ENCODE results near the gene PPM1B. TPM values are rescaled to one million over a fixed set of nuclear protein-coding genes. Genes with fewer than 3 reads are reported as not detected.
"Not testable (repeated sequence)": the region's sequence is repeated elsewhere in the genome, so short reads cannot be mapped to it uniquely, and the experiment has no call there.

PPM1B gene
- total RNA-seq, 1 donor from 2014 or later, result 66.8 TPM

DNA sequence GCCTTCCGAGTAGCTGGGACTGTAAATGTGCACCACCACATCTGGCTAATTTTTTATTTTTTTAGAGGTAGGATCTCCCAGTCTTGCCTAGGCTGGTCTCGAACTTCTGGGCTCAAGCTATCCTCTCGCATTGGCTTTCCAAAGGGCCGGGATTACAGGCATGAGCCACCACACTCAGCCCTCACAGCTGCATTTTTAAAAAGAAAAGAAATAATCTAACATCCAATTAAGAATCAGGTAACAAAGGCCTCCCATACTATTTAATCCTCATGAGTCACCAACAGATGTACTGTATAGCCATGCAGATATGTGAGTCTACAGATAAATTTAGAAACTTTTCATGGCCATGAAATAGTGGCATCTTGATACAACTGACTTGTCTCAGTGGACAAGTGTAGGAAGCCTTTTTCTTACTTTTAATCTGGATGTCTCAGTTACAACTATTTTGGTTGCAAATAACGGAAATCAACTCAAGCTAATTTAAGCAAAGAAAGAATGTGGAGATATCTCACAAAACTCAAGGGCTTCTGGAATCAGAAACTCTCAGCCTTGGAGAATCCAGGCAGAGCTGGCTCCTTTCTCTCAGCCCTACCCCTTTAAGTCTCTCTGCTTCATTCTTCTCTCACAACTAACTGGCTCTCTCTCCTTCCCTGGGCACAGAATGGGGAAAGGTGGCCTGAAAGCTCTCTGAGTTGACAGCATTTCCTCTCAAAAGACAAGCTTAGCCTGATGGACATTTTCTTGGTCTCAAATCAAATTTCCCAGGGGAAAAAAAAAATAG, 12.8 kb upstream of the PPM1B start:
- DNase-seq (ENCODE audit: low spot score), result no peak

DNA sequence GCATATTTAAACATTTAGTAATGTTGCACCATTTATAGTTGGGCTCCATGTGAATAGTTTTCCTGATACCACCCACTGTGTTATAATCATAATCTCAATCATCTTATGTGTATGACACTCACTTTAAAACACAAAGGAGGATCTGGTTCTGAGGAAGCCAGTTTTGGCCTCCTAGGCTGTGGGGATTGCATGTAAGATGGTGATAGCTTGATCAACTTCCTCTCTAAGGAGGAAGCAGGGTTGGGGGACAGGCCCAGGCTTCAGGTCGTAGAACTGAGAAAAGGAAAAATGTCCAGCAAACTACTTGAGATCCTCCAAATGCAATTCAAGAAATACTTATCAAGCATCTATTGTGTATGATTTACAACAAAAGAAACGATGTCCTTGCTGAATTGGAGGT, 4.9 kb upstream of the PPM1B start:
- DNase-seq (ENCODE audit: low spot score), result no peak

DNA sequence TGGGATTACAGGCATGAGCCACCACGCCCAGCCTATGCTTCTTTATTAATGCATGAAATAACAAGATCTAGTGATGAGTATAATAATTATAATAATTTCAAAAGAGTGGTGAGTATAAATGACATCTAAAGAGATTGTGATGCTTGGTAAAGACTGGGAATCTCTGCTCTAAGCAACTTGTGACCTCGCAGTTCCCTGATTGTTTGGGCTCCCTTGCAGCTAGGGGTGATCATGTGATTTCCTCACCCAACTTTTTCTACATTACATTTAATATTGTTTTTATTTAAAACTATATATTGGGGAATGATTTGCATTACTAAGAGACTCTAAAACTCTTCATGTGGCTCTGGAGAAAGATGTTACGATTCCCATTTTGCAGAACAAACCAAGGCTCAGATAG, 4.1 kb upstream of the PPM1B start:
- DNase-seq (ENCODE audit: low spot score), result no peak

DNA sequence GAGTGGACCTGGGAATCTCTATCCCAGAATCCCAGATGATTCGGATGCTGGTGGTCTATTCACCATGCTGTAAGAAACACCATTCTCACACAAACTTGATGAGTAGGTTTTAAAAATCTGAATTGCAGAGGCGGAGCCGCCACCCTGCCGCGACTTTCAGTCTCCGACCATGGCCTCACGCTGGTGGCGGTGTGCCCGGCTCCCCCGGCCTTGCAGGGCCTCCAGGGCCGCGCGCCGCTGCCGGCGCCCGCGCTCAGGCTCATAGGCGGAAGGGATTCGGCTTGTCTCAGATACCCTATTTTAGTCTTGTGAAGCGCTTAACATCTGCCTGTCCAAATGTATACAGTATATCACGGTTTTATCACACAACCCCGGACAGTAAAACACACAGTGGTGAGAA, 2.6 kb upstream of the PPM1B start:
- no peak for DNase-seq (ENCODE audit: low spot score)

DNA sequence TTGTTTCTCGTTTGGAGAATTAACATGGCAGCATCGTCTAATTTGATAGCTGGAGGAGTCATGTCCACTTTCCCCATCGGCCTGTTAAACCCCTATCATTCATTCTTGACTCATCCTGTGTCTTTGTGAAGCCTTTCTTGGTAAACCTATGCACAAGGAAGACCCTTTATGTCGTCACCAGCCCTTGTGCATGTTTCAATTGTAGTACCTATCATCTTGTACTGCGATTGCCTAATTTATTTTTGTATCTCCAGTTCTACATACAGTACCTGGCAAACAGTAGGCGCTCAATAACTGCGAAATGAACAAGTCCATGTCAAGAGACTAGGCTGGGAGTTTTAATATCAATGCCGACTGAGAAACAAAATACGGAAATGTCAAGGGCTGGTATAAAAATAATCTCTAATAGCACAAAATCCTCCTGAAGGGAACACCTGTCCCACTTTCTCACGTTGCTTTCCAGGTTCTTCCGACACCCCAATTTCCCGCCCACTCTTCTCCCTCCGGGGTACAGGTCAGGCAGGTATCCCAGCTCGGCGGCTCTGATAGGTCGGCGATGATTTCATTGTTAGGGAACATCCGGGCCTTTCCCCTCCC, 1.3 kb upstream of the PPM1B start:
- DNase-seq (ENCODE audit: low spot score), result no peak

DNA sequence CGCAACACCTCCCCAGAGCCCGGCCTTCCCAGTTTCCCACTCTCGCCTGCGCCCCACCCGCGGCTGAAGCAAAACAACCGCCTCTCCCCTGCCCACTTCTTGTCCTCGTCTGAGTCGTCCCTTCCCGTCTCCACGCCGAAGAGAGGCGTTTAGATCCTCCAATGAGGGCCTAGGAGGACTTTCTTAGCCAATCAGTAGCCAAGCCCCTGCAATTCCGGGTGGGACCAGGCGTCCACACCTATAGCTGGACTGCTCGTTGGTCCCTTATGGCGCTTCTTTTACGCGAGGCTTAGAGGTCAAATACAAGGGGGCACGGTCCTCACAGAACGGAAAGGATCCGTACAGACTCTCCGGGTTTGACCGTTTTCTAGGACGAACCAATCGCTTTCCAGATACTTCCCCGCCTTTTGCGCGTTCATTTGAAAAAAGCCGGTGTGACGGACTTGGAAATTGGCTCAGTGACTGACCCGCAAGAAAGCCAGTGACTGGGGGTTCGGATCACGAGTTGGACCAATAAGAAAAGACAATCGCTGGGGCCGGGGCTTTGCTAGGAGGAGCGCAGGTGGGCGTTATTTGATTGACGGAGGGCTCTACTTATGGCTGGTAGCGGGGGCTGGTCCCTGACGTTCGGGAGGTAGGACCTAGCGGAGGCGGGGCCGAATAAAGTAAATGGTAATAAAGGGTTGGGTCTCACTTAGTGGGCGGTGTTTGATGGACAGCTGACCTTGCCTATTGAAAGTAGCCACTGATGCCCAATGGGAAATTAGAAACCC, 581 bp upstream of the PPM1B start:
- peak; percentile 97 for DNase-seq (ENCODE audit: low spot score)

DNA sequence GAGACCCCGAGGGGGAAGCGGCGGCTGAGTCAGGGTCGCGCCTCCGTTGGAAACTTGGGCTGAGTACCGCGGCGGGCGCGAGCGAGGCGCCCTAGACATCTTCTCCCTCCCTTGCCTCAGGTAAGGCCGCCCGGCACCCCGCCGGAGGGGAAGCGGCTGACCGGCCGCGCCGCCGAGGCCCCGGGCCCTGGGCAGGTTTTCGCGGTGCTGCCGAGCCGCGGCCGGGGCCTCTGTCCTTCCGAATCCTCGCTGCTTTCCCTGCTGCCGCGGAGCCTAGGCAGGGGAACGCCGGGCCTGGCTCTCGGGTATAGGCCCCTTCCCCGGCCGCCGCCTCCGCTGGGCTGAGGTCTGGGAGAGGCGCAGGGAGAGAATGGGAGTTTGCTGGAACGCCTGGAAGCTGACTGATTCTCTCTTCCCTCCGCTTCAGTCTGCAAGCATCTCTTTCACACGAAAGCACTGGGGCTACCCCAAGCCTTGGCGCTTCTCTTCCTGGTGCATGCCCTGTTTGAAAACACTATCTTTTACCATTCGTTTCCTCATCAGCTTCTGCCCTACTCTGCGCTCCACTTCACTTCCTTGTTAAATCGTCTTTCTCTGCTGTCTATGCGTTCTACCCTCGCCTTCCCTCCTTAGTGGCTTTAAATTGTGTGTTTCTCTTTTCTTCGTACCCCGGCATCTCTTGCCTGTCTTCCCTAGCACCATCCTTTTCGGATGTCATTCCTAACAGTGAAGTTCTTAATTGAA, 652 bp downstream of the PPM1B start:
- no peak for DNase-seq (ENCODE audit: low spot score)

DNA sequence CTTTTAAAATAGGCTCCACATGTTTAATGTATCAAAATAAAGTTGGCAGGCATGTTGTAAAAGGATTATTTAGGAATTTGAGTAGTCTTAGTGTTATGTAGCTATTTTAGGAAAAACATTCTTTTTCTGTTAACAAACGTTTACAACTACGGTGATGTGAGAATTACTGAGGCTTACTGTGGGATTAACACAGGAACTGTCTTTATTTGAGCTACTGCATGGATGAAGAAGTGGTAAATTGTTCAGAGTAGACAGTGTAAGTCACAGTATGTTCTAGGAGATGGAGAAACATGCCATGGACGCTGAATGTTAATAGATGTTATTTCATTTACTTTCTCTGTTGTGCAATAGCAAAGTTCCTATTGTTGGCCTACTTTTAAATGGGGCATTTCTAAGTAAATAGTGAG, 1.6 kb downstream of the PPM1B start:
- no peak for DNase-seq (ENCODE audit: low spot score)

DNA sequence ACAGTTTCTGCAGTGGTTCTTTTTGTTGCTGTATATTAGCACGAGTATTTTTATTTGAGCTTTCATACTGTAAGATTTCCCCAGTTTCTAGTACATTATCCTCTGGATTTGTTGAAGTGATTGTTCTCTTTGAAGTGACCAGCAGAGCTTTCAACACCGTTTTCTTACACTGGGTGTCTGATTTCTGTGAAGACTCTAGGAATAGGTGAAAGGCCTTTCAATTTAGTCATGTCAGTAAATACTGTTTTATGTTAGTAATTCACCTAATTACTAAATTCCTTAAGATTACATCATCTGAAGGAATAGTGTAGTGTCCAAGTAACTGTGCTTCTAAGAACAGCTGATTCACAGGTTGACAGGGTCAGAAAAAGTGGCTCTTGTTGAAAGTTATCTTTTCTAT, 2.3 kb downstream of the PPM1B start:
- no peak for DNase-seq (ENCODE audit: low spot score)

DNA sequence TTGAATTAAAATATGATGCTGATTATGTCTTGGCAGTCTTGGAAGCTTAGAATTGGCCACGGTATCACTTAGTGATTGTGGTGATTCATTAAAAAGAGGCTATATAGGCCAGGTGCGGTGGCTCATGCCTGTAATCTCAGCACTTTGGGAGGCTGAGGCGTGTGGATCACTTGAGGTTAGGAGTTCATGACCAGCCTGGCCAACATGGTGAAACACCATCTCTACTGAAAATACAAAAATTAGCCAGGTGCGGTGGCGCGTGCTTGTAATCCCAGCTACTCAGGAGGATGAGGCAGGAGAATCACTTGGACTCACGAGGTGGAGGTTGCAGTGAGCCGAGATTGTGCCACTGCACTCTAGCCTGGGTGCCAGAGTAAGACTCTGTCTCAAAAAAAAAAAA, 2.8 kb downstream of the PPM1B start:
- DNase-seq (ENCODE audit: low spot score), result not testable (repeated sequence)

DNA sequence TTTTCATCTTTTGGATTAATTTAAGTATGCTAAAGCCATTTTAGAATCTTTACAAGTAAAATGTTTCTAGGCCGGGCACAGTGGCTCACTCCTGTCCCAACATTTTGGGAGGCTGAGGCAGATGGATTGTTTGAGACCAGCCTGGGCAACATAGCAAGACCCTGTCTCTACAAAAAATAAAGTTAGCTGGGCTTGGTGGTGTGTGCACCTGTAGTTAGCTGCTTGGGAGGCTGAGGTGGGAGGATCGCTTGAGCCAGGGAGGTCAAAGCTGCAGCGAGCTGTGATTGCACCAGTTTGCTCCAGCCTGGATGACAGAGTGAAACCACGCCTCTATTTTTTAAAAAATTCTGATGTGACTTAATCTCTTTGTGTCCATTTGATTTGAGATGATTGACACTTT, 3.9 kb downstream of the PPM1B start:
- DNase-seq (ENCODE audit: low spot score), result no peak

DNA sequence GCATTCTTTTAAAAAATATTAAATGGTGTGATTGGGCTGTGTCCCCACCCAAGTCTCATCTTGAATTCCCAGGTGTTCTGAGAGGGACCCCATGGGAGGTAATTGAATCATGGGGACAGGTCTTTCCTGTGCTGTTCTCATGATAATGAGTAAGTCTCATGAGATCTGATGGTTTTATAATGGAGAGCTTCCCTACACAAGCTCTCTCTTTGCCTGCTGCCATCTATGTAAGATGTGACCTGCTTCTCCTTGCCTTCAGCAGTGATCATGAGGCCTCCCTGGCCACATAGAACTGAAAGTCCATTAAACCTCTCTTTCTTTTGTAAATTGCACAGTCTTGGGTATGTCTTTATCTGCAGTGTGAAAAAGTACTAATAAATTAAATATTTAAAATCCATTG, 10.3 kb downstream of the PPM1B start:
- no peak for DNase-seq (ENCODE audit: low spot score)

DNA sequence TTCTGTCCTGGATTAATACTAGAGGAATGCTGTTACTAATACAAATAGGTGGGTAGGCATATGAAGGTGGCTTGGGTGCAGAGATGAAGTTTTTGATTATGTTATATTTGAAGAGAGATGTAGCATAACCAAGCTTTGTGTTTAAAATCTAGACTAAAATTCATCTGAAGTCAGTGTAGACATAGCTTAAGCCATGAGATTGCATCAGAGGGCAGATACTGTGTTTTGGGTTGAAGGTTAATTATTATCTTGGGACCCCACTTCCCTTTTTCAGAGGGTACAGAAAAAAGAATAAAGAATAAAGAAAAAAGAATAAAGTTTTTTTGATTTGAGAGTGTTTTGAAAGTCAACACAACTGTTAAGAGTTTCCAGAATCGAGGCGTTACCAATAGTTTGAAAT, 13.0 kb downstream of the PPM1B start:
- DNase-seq (ENCODE audit: low spot score), result no peak

DNA sequence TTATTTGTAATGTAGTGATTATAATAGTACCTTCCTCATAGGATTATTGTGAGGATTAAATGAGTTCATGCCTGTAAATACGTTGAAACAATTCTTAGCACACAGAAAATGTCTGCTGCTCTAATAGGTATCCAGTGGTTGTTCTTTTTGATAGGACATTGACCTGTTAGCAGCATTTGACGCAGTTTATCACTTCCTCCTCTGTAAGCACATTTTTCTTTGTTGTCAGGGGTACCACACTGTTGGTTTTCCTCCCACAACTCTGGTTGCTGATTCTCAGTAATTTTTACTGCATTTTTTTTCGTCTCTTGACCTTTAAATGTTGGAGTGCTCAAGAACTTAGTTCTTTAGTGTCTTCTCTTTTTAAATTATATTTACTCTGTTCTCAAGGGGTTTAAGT, 15.4 kb downstream of the PPM1B start:
- no peak for DNase-seq (ENCODE audit: low spot score)

DNA sequence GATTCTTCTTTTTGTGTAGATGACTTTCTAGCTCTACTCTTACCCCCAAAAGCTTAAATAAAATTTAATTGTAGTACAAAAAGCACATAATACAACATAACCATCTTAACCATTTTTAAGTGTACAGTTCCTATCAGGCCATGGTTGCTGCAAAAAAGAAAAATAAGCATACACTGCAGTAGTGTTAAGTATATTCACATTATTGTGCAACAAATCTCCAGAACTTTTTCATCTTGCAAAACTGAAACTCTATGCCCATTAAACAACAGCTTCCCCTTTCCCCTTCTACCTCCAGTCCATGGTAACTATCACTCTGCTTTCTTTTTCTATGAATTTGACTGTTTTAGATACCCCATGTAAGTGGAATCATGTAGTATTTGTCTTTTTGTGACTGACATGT, 18.1 kb downstream of the PPM1B start:
- DNase-seq (ENCODE audit: low spot score), result no peak

DNA sequence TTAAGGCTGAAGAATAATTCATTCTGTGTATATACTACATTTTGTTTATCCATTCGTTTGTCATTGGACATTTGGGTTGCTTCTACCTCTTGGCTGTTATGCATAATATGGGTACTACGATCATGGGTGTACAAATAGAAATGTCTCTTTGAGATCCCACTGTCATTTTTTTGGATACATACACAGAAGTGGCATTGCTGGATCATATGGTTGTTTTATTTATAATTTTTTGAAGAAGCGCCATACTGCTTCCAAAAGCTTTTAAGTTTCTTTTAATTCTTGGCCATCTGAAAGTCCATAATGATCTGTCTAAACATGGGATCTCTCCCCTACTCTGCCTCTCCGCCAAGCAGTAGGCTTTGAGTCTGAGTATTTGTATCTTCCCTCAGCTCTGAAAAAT, 18.6 kb downstream of the PPM1B start:
- no peak for DNase-seq (ENCODE audit: low spot score)

DNA sequence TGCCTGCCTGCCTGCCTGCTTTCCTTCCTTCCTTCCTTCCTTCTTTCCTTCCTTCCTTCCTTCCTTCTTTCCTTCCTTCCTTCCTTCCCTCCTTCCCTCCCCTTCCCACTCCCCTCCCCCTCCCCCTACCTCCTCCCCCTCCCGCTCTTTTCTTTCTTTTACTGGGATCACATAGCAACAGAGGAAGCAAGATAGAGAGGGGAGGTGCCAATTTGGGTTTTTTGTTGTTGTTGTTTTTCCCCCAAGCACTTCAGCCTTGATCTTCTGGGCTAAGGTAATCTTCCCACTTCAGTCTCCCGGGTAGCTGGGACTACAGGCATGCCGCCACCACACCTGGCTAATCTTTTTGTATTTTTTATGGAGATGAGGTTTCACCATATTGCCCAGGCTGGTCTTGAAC, 20.0 kb downstream of the PPM1B start:
- DNase-seq (ENCODE audit: low spot score), result no peak

DNA sequence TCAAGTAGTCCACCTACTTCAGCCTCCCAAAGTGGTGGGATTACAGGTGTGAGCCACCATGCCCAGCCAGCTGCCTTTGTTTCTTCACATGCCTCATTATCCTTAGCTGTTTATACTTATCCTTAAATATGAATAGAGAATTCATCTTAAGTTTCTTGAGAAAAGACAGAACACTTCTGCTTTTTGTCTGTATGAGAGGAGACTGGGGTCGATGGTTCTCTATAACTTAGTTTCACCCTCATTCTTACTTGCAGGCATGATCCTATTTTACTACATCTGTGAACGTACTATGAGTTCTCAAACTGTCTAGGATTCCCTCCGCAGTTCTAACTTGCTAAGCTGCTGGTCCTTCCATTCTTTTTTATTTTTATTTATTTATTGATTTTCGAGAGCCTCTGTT, 20.4 kb downstream of the PPM1B start:
- DNase-seq (ENCODE audit: low spot score), result no peak

DNA sequence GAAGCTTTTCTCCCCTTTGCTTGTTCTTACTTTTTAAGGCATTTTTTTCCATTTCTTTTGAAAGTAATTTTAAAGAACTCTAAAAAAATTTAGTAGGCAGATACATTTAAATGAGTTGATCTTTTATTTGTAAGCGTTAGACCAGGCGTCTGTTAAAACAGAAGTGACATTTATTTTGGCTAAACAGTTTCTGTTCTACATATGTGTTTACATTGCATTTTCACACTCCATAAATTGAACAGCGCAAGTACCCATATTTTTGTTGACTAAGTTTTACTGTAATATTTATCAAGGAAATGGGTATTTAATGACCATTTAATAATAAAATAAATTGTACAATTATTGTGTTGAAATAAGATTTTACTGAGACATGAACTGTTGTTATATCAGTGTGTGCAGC, 21.9 kb downstream of the PPM1B start:
- no peak for DNase-seq (ENCODE audit: low spot score)

DNA sequence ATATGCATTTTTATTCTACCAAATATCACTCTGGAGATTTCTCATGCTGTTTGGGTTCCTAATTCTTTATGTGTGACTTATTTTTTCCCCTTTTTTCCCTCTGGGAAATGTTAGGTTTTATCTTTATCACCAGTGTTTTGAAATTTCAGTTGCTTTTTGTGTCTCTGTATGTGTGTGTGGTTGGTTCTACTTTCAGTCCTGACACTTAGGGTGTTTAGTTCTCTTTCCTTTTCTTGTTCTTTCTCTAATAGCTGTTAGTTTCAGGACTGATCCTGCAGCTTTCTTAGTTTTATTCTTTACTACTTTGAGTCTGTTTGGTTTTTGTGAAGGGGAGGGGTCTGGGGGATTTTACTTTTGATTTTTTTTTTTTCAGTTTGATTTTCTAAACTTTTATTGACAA, 23.1 kb downstream of the PPM1B start:
- DNase-seq (ENCODE audit: low spot score), result no peak

DNA sequence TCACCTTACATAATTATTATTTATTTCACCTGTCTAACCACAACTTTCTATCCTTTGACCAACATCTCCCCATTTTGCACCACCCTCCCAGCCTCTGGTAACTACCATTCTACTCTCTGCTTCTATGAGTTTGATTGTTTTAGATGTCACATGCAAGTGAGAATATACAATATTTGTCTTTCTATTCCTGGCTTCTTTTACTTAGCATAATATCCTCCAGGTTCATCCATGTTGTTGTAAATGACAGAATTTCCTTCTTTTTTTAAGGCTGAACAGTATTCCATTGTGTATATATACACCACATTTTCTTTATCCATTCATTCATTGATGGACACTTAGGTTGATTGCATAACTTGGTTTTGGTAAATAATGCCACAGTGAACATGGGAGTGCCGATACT, 24.0 kb downstream of the PPM1B start:
- DNase-seq (ENCODE audit: low spot score), result no peak

DNA sequence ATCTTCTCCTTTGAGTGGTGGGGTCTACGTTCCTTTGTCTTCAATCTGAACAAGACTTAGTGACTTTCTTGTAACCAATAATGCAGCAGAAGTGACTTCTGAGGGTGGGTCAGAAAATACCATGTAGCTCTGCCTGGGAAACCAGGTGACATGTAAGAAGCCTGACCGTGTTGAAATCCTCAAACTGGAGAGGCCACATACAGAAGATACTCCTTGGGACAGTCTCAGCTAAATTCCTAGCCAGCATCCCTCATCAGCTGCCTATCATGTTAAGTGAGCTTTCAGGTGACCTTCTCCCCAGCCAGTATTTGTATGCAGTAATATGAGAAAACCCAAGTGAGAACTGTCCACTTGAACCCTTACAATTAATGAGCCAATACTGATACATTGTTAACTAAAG, 27.0 kb downstream of the PPM1B start:
- no peak for DNase-seq (ENCODE audit: low spot score)
